GM18508 (cell line): ENCODE data around the gene LRRC19.

ENCODE experiments used
- ATAC-seq: cut with Tn5 transposase; IDR thresholded peaks from one replicate; pipeline ENCODE4 v1.9.1; 2021; ENCODE audit warnings: moderate number of reproducible peaks; ENCODE audit not compliant: insufficient read depth, unreplicated experiment

The LRRC19 gene

GRCh38 chr9:26955921-26956859 lies 49.3 kb downstream of the LRRC19 start, which contains the start of gene IFT74:
TSS of gene IFT74 (plus strand) at chr9:26956412. CDS start at chr9:26961968, 5,556 bp downstream.
- ATAC-seq, result peak; percentile 98

- no peak for ATAC-seq
These were observed 50.1 kb downstream of the LRRC19 start for GRCh38 chr9:26955222-26955903.

GRCh38 chr9:26954050-26954508 lies 51.4 kb downstream of the LRRC19 start:
- ATAC-seq, result no peak

DNA sequence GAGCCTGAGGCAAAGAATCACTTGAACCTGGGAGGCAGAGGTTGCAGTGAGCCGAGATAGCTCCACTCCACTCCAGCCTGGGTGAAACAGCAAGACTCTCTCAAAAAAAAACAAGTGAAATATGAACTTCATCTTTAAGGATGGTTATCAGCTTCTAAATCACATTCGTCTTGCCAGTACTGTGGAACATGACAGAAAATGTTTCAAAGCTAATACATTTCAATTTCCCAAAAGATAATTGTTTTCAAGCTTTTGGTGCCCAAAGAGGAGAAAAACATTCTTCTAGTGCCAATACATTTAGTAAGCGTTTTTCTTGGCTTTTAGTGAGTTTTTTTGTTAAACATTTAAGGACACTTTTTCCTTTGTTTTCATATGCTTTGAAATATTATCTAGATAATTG lies 53.7 kb downstream of the LRRC19 start:
- no peak for ATAC-seq

GRCh38 chr9:26950521-26950920 lies 55.0 kb downstream of the LRRC19 start:
- ATAC-seq, result no peak

DNA sequence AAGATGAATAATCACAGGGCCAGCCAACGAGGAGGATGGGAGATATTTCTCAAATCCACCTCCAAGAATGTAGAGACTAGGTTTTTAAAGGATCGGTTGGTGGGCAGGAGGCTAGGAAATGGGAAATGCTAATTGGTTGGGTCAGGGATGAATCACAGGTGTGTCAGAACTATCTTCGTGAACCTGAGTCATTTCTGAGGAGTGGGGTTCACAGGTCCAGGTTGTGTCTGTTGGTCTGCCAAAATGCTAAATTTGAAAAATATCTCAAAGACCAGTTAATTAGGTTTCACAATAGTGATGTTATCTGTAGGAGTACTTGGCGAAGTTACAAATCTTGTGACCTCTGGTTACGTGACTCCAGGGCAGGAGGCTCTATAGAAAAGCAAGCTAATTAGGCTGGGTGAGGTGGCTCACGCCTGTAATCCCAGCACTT lies 55.8 kb downstream of the LRRC19 start:
- ATAC-seq, result no peak

DNA sequence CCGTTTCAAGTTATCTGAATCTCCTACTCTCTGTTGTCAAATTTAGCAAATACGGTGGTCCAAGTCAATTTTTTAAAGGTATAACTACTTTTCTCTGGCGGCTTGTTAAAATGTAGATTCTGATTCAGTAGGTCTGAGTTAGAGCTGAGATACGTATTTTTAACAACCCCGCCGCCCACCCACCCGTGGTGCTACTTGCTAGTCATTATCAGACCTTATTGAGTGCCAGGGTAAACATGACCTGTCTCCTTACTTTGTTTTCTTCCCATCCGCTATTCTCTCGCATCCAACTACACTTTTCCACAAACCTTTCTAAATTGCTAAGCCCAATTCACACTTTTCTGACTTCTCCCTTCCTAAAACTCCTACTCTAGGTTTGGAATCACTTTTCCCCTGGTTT lies 57.7 kb downstream of the LRRC19 start:
- no peak for ATAC-seq

GRCh38 chr9:26946753-26947727 lies 58.4 kb downstream of the LRRC19 start, which contains the start of gene PLAA:
TSS of gene PLAA (minus strand) at chr9:26947242. CDS start at chr9:26947045, 197 bp downstream.
- peak; percentile 95 for ATAC-seq

DNA sequence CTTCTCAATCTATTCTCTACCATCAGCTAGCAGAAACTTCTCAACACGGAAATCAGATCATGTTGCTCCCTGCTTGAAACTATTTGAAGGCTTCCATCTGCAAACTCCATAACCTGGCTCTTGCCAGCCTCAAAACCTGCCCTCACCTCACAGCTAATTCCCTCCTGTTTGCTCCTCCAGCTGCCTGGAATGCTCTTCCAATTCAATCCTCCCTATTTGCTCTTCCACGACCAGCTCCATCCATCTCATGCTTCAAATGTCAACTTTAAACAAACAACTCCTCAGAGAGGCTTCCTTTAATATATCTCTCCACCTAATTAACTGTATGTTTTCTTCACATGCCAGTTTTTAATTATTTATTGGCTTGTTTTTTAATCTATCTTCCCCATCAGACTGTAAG lies 59.9 kb downstream of the LRRC19 start:
- no peak for ATAC-seq
